Measurements from ENCODE around the gene RACGAP1. TPM values are rescaled to one million over a fixed set of nuclear protein-coding genes. Genes with fewer than 3 reads are reported as not detected.

RACGAP1 gene
- total RNA-seq, 2 donors from 2014 or later, result 121 to 150 TPM

Other genes starting within 250 kb of the RACGAP1 start
- 1 to 10 TPM; 5.4 to 5.6 TPM for gene NCKAP5L, start 197.1 kb downstream of the RACGAP1 start, total RNA-seq
- 10 to 100 TPM in 1 of 2 donors, 1 to 10 TPM in 1; 9.0 to 10.8 TPM for gene BCDIN3D, start 182.4 kb downstream of the RACGAP1 start, total RNA-seq
- under 1 TPM; 0.39 to 0.67 TPM for gene FAIM2, start 121.6 kb downstream of the RACGAP1 start, total RNA-seq
- gene AQP2, start 74.8 kb downstream of the RACGAP1 start, total RNA-seq, result not detected
- gene AQP5, start 63.6 kb downstream of the RACGAP1 start, total RNA-seq, result not detected
- not detected for gene AQP6, start 52.5 kb downstream of the RACGAP1 start, total RNA-seq
- gene ASIC1, start 32.1 kb upstream of the RACGAP1 start, total RNA-seq, result 10 to 100 TPM in 1 of 2 donors, 1 to 10 TPM in 1; 5.8 to 12.4 TPM
- gene SMARCD1, start 59.8 kb upstream of the RACGAP1 start, total RNA-seq, result 100 to 1,000 TPM in 1 of 2 donors, 10 to 100 TPM in 1; 91.0 to 111 TPM
- gene GPD1, start 78.5 kb upstream of the RACGAP1 start, total RNA-seq, result 1 to 10 TPM; 1.6 to 3.5 TPM
- gene COX14, start 86.7 kb upstream of the RACGAP1 start, total RNA-seq, result 10 to 100 TPM; 41.5 to 50.1 TPM
- gene CERS5, start 141.9 kb upstream of the RACGAP1 start, total RNA-seq, result 10 to 100 TPM; 82.5 to 87.6 TPM

All from activated T-cell treated with anti-CD3 and anti-CD28 coated beads, Interleukin-2, amount 50 U/mL, for 72 hours (primary cell).